ENCODE data around the gene XPNPEP2.

The XPNPEP2 gene

DNA sequence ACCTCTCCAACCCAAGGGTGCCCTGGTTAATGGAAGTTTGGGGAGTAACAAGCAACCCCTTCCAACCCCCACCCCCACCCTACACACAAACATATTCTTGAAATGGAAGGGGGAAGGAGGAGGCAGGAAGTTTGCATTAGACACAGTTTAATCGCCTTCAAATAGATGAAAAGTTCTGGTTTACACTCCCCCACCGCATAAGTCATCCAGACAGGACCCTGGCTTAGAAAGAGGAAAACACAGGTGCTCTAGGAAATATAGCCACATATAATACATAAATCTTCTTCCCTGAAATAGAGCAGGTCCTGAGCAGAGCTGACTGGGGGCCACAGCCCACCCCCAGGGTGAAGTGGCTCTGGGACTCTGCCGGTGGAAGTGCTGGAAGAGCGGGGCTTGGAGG, 66.0 kb downstream of the XPNPEP2 start:
- no peak for DNase-seq

DNA sequence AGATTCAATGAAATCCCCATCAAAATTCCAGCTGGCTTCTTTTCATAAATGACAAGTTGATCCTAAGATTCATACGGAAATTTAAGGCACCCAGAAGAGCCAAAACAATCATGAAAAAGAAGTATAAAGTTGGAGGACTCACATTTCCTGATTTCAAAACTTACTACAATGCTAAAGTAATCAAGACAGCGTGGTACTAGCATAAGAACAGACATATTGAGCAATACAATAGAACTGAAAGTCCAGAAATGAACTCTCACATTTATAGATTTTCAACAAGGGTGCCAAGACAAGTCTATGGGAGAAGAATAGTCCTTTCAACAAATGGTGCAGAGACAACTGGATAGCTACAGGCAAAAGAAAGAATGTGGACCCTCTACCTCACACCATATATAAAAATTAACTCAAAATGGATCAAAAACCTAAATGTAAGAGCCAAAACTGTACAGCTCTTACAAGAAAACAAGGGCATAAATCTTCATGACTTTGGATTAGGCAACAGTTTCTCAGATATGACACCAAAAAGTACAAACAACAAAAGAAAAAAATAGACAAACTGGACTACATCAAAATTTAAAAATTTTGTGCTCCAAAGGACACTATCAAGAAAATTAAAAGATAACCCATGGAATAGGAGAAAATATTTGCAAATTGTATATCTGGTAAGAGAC, 69.5 kb downstream of the XPNPEP2 start:
- DNase-seq, result no peak

DNA sequence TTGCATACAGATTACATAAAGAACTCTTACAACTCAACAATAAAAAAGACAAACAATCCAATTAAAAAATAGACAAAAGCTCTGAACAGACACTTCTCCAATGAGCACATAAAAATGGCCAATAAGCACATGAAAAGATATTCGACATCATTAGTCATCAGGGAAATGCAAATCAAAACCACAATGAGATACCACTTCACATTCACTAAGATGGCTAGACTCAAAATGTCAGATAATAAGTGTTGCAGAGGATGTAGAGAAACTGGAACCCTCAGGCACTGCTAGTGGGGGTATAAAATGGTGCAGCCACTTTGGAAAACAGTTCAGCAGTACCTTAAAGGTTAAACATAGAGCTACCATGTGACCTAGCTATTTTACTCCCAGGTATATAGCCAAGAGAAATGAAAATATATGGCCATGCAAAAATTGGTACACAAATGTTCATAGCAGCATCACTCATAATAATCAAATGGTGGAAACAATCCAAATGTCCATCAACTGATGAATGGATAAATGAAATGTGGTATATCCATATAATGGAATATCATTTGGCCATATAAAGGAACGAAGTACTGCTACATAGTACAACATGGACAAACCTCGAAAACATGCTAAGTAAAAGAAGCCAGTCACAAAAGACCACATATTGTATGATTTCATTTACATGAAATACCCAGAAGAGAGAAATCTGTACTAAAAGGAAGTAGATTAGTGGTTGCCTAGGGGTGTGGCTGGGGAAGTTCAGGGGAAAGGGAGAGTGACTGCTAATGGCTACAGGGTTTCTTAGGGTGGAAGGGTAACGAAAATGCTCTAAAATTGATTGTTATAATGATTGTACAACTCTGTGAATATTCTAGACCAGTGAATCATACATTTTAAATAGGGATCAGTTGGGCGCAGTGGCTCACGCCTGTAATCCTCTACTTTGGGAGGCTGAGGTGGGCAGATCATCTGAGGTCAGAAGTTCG, 70.3 kb downstream of the XPNPEP2 start:
- DNase-seq, result no peak

GRCh38 chrX:129813662-129814368, 75.0 kb downstream of the XPNPEP2 start:
- no peak for DNase-seq

GRCh38 chrX:129818123-129818522, 79.3 kb downstream of the XPNPEP2 start:
- no peak for DNase-seq

All from DMS53 (cell line).